DMS 273 (cell line): ENCODE results near the gene LHFPL6.

Experiments used
- DNase-seq: peaks from one replicate; lab custom pipeline; 2025; ENCODE audit not compliant: unreplicated experiment; lab: John Stamatoyannopoulos, UW

The LHFPL6 gene

DNA sequence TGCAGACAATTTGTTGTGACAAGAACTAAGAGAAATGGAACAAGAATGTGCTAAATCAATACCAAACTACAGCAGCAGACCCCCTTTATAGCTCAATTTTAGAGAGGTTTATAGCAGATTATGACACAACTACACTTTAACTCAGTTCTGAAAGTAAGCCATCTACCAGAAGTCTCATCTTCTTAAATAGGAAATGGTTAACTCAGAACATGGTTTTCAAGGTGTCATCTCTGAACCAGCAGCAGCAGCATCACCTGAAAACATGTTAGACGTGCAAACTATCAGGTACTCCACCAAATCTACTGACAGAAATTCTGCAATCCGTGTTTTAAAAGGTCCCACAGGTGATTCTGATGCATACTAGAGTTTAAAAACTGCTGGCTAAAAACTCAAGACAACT, 6.8 kb downstream of the LHFPL6 start:
- no peak for DNase-seq

DNA sequence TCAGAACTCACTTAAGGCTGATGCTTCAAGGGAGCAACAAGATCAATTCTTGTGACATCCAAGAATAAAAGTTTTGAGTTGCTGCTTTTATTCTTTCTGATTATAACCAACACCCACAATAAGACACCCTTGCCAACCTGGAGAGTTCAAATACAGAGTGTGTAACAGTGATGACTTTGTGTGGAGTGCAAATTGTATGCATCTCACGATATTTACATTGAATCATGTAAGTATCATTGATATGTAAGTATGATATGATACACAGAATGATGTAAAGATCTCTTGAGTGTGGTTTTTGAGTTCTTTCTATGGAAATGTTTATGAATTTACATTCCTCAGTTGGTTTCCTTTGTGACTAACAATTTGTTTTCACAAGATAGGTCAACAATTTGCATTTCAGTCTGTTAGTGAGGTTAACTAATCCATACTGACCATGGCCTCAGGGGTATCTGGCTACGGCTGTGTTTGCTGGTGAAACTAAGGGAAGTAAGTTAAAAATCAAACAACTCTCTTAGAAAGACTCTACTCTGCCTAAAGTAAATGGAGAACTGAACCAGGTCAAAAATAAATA, 12.4 kb downstream of the LHFPL6 start:
- DNase-seq: no peak

DNA sequence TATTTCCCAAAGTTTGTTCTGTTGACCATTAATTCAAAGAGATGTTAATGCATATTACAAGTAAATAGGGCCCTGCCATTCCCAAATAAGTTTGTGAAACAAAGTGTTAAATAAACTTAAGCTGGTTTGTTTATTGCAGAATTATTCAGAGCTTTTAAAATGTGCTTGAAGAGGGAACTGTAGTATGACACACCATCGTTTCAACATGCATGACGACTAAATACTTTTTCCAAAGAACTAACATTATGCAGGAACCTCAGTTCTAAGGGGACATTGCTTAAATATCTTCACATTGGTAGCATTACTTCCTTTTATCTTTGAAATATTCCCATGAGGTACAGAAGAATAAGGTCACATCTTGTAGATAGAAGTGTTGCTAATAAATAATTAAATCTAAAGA, 14.6 kb downstream of the LHFPL6 start:
- DNase-seq: no peak

DNA sequence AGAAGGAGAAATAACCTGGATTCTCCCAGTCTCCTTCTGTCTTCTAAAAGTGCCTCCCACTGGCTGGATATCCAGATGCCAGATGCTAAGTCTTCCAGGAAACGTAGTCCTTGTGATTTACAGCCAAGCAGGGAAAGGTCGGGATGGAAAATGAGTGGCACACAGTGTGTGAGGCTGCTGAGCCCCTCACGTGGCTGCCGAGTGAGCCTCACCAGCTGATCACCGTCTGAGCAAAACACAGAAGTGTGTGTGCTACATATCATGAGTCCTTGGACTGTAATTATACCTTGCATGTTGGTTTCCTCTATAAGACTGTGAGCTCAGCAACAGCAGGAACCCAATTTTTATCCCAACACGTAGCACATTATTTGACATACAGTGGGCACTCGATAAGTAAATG, 15.1 kb downstream of the LHFPL6 start:
- DNase-seq: peak; percentile 53

DNA sequence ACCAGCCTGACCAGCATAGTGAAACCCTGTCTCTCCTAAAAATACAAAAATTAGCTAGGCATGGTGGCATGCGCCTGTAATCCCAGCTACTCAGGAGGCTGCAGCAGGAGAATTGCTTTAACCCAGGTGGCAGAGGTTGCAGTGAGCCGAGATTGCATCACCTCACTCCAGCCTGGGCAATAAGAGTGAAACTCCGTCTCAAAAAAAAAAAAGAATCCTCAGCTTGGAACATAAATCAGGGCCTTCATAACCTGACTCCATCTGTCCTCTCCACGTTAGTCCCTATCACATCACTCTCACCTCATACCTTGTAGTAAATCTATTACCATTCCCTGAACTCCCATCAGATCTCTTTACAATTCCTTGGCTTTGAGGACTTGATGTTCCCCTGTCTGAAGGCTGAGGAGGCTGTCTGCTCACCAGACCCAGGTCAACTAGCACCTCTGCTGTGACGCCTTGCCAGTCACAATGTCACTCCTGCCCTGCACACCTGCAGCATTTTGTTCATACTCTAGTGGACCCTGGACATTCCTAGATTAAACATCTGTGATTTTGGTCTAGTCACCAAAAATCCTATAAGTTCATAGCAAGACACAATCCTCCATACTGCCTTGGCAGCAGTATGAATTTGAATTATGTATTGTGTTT, 15.9 kb downstream of the LHFPL6 start:
- no peak for DNase-seq

DNA sequence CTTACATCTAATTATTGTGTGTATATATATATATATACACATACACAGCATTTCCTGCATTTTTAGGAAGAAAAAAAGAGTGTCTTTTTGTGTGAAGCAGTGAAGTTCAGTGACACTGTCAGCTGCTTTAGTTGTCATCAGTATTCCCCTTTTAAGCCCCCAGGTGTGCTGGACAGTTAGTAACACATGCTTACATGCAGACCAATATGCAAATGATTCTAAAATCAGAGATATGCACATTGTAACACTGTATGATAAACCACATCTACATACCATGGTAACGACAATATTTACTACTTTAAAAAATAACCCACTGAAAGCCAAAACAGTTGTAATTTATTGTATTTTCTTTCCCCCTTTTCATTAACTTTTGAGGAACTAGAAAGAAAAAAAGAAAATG, 16.8 kb downstream of the LHFPL6 start:
- DNase-seq: no peak

DNA sequence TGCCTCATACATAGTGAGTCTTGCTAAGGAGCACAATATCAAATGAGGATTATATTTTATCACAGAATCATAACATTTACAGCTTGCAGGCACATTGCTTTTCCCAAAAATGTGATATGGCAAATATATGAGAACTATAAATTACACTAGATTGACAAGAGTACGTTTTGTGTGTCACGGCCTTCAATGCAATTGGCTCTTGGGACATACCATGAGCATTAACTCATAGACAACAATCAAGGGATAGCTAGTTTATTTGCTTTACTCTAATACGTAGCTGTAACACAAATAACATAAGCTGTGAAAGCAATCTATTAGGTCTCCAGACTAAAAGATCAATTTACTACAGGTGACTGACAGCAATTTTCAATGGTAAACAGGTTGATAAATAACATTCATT, 17.8 kb downstream of the LHFPL6 start:
- no peak for DNase-seq

DNA sequence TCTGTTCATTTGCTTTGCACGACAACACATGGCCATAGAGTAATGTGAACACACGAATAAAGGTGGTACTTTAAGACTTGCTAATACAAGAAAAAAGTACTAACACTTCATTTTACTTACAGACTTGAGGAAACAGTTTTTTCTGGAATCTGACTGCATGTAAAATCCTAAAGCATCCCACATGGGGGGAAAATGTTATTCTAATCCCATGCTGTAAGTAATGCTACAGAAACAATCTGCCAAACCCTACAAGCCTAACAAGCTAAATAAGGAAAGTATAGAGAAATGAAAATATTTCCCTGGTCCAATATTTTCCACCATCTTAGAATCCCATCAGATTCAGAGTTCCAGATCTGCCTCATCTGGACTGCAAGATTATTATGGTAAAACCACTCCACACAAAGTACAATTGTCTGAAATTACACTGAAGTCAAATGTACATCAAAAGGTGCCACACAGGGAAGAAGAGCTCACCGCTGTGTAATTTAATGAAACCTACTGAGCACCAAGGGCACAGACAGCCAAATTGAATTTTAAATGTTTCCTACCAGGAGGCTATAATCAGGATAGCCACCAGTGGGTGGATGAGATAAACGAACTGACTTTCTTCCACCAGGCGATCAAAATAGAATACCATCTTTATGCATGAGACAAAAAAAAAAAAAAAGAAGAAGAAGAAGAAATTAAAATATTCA, 22.0 kb downstream of the LHFPL6 start:
- DNase-seq: no peak

DNA sequence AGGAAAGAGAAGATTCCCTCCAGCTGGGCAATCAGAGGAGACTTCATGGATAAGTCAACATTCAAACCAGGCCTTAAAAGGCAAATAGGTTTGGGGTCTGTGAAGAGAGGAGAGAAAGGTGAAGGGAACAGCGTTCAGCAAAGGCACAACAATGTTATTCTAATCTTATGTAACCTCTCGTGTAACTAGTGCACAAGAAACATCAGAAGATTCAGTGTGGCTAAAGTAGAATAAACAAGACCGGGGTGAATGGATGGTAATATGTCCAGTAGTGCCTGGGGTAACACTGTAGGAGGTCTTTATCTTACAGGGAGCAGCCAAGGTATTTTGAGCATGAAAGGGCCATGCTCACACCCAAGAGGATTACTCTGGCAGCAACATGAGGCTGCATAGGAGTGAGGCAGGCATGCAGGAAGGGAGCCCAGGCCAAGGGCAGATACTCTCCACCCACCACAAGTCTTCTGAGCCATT, 24.1 kb downstream of the LHFPL6 start:
- DNase-seq: no peak

DNA sequence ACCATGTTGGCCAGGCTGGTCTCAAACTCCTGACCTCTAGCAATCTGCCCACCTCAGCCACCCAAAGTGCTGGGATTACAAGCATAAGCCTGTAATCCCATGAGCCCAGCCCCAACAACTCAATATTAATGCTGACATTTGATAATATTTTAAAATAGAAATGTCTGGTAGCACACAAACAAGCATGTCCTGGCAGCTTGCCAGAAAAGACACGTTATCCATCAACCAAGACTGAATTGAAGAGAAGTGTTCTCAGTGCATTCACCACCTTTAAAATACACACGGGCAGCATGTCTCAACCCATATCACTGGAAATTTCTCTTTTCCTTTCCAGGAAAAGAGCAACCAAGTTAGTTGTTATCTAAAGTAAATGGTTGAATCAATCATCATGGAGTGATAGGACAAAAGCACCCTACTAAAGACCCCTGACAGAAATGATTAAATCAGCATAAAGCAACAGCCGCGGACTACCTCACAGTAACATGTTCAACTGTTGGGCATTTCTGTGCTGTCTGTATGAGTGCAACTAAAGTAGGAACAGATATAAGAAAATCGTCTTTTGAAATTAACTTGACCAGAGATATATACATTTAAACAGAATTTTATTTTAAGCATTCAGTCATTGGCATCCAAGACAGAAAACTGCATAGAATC, 25.0 kb downstream of the LHFPL6 start:
- peak; percentile 13 for DNase-seq

DNA sequence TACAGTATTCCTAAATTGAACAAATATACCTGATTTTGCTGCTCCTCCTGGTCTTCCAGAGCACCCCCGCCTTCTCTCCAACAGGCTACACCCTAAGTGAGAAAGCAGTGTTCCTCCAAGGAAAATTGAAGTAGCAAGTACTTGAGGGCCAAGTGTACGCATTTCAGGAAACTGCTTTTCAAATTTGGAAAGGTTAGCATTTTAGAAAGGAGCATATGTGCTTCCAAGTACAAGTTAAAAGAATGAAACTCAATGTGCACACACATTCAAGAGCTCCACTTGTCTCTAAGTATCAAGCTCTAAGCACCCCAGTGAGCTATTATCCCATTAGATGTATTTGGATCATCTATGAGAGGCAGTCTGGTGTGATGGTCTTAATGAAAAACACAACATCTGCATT, 25.8 kb downstream of the LHFPL6 start:
- DNase-seq: no peak

DNA sequence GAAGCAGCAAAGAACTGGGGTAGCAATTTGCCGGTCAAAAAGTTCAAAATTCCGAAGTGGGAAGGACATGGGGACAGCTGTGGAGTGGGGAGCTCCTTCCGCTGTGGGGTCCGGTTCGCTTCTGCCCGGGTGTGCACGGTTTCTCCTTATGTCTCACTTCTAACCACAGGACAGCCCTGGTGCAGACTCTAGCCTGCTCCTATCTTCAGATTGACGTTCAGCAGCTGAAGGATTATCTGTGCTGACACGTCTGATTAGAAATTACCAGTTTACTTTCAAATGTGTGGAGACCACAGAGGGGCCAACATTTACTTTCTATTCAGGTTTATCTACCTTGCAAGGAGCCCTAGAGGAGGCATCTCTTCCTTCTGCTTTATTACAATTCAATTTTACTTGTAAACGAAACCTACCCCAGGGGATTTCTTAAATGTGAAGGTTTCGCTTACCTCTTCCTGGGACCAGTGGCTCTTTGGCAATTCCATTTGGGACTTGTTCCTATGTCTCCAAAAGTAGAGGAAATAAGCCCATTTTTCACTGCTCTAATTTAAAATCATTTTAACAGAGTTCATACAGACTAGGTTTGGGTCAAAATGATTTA, 27.3 kb downstream of the LHFPL6 start:
- DNase-seq: no peak

DNA sequence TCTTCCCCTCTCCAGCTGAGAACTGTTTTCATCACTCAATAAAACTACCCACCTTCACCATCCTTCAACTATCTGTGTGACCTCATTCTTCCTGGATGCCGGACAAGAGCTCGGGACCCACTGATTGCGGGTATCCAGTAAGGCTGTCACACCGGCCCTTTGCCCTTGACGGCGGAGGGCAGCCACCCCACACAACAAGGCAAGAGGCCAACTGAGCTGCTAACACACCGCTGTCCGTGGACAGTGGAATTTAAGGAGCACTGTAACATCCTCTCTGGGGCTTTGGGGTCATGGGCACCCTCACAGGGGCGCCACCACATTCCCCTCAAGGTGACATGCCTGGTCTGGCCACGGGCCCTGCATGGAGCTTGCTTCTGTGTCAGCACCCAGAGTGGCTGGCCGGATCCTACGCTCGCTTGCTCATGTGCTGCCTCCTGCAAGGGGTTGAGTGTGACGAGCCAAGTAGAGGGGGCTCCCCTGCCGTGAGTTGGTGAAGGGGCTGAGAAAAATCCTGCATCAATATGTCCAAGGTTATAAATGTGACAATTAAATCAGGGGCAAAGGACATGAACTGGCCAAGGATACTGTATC, 31.4 kb downstream of the LHFPL6 start:
- no peak for DNase-seq

DNA sequence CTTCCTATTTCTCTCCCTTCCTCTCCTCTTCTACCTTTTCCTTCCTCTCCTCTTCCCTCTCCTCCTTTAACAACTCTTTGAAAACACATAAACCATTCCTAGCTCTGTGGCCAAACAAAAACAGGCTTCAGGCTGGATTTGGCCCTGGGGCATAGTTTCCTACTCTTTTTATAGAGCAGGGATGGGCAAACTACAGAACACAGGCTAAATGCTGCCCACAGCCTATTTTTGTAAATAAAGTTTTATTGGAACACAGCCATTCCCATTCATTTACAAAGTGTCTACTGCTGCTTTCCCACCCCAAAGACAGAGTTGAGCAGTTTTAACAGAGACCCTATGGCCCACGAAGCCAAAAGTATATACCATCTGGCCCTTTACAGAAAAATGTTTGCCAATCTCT, 35.4 kb downstream of the LHFPL6 start:
- DNase-seq: no peak

DNA sequence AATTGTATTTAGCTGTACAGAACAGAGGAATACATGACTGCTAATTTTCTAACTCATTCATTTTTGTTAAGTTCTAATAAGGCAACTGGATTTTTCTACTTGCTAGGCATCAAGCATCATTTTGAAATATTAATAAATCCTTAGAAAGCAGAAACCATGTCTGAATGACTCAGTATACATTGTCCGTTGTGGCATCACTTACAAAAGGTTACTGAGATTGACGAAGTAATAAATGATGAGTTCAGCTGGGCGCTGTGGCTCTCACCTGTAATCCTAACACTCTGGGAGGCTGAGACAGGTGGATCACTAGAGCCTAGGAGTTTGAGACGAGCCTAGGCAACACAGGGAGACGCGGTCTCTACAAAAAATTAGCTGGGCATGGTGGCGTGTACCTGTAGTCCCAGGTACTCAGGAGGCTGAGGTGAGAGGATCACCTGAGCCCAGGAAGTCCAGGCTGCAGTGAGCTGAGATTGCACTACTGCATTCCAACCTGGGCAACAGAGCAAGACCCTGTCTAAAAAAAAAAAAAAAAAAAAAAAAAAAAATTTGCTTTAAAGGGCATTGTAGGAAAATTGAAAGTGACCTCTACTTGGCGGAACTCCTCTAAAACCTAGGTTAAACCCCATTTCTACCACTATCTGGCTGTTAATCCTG, 36.6 kb downstream of the LHFPL6 start:
- no peak for DNase-seq

DNA sequence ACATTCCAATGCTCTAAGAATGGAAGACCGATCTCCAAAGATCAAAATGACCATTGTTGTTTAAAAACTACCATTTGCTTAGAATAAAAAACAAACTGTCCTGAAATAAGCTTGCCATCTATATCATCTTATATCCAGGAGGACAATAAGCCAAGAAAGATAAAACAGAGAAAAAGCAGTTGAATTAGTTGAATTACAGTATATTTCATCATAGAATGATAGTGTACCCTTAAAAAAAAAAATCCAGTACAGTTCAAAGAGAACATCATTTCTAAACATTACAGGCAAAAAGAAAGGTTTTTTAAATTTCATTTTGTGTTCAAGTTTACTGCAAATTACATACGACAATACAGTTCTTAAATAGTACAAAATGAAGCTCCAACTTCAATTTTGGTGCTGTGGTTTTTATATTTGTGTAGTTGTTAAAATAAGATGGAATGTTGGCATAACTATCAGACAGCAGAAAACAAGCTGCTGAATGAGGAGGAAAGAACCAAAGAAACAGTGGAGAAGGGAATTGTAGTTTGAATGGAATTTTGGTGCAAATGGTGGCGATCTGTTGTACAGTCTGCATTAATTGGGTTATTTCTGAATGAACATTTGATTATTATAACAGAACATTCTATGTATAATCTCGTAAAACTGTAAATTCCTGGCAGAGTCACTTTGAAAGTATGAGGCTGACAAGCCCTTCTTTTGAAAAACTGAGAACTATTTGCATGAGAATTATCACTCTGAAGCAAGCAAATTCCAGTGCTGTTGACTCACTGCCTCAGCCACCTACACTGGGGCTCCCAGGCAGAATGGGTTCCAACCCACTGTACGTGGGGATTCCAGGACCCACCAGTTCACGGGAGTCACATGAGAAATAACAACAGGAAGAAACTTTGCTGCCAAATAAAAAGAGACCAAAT, 37.7 kb downstream of the LHFPL6 start:
- no peak for DNase-seq

DNA sequence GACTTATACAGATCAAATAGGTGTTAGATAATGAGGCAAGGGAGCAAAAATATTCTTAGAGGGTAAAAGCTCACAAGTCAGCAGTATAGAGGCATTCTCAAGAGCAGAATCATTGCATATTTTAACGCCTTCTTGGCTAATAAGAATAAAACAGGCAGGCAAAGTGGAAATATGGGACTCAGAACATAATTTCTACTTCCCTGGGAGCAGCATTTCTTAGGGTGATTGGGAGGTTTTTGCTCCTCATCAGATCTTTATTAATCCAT, 39.6 kb downstream of the LHFPL6 start:
- DNase-seq: no peak

DNA sequence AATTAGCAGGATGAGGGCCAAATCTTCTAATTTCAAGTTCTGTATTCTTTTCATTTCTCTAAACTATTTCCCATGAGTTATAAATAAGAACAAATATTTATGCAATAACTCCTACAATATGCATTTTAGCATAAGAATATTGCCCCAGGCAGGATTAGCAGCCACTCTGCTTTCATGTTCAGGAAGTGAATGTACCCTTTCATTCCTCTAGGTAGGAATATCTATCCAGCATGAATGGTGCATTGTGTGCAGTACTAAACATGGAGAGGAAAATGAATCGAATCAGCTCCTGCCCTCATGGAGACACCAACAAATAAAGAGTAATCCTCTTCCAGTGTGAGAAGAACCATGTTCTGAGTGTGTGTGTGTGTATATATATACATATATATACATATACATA, 41.0 kb downstream of the LHFPL6 start:
- no peak for DNase-seq

DNA sequence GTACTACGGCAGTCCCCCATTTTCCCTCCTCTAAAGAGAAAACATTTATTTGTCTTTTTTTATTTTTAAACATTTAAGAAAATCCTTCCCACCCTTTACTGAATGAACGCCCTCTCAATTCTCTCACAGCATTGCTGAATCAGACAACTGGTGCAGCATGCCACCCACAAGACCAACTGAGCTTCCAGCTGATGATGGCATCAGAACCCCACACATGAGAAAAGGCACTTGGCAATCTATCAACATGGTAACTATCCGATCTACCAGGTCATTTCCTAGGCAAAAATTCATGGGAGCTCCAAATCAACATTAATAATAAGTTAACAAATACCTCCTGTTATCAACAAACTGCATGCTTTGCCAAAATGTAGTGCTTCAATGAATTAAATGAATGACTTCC, 43.1 kb downstream of the LHFPL6 start:
- no peak for DNase-seq
